ENCODE results near the gene SLIT3.

DNA sequence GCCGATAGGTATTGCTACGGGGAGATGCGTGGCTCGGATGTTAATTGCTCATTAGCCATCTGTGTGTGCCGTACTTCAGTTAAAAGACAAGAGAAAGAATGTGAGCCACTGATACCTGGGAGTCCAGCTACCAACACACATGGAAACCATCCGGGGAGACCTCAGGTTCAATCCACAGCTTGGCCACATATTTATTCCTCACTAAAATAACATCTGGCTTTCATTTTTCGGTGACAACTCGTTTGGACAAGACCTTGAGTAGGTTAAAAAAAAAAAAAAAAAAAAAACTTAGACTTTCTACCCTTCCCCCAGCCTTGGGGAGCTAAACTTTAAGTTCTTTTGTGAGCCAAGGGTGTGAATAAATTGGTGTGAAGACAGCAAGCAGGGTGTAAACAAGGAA is 84.1 kb downstream of the SLIT3 start:
- TF ChIP-seq, protein P1, sequence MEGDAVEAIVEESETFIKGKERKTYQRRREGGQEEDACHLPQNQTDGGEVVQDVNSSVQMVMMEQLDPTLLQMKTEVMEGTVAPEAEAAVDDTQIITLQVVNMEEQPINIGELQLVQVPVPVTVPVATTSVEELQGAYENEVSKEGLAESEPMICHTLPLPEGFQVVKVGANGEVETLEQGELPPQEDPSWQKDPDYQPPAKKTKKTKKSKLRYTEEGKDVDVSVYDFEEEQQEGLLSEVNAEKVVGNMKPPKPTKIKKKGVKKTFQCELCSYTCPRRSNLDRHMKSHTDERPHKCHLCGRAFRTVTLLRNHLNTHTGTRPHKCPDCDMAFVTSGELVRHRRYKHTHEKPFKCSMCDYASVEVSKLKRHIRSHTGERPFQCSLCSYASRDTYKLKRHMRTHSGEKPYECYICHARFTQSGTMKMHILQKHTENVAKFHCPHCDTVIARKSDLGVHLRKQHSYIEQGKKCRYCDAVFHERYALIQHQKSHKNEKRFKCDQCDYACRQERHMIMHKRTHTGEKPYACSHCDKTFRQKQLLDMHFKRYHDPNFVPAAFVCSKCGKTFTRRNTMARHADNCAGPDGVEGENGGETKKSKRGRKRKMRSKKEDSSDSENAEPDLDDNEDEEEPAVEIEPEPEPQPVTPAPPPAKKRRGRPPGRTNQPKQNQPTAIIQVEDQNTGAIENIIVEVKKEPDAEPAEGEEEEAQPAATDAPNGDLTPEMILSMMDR (IDR thresholded peaks at IDR 0.05 in 2 of 3, conservative IDR thresholded peaks at IDR 0.05 in 1 of 3; ENCODE audit: control insufficient read depth in 2 of 3, extremely low read depth in 1 of 3, insufficient read depth in 1 of 3, low read depth in 3 of 3, low read length in 3 of 3), result no peak
- no peak for TF ChIP-seq FOXK2 (IDR thresholded peaks at IDR 0.05)
- TF ChIP-seq TCF12 (IDR thresholded peaks at IDR 0.05; ENCODE audit: low read depth, low read length), result no peak
- TF ChIP-seq BCL3 (IDR thresholded peaks at IDR 0.05; ENCODE audit: borderline replicate concordance, insufficient read depth, low read depth, low read length, poor library complexity, severe bottlenecking), result no peak
- TF ChIP-seq SMAD1 (IDR thresholded peaks at IDR 0.05; ENCODE audit: low read depth, partially characterized antibody), result no peak
- TF ChIP-seq KDM1A (IDR thresholded peaks at IDR 0.05; ENCODE audit: borderline replicate concordance), result no peak
- no peak for TF ChIP-seq RFX5 (IDR thresholded peaks at IDR 0.05; ENCODE audit: low read depth, low read length)
- TF ChIP-seq YY1 (IDR thresholded peaks at IDR 0.05; ENCODE audit: low read depth, low read length), result no peak
- no peak for TF ChIP-seq CBFB (IDR thresholded peaks at IDR 0.05; ENCODE audit: low read depth)
- TF ChIP-seq JUND (IDR thresholded peaks at IDR 0.05; ENCODE audit: low read depth, low read length), result no peak
- TF ChIP-seq ESRRA (IDR thresholded peaks at IDR 0.05; ENCODE audit: low read length), result no peak
- no peak for TF ChIP-seq EZH2 (IDR thresholded peaks at IDR 0.05; ENCODE audit: borderline replicate concordance, control insufficient read depth, low read depth, low read length)
- TF ChIP-seq YBX1 (IDR thresholded peaks at IDR 0.05), result no peak
